ENCODE results near the gene RBMS2.
"Not testable (repeated sequence)": the region's sequence is repeated elsewhere in the genome, so short reads cannot be mapped to it uniquely, and the experiment has no call there.

The RBMS2 gene

GRCh38 chr12:56521590-56522371 is at the start of gene RBMS2:
Gene RBMS2, plus strand, starts transcription at chr12:56521820. Its CDS starts 204 bp downstream, at chr12:56522024.
- peak; percentile 6 for DNase-seq (ENCODE audit: low read depth)

- no peak for DNase-seq (ENCODE audit: low read depth)
These were observed 47.2 kb upstream of the RBMS2 start for GRCh38 chr12:56474389-56474788.

- DNase-seq (ENCODE audit: low read depth) = no peak
These were observed 45.5 kb upstream of the RBMS2 start for GRCh38 chr12:56476143-56476542.

- DNase-seq (ENCODE audit: low read depth) = no peak
These were observed 44.6 kb upstream of the RBMS2 start for GRCh38 chr12:56476972-56477432.

- DNase-seq (ENCODE audit: low read depth) = no peak
These were observed 43.9 kb upstream of the RBMS2 start for GRCh38 chr12:56477521-56478225.

- no peak for DNase-seq (ENCODE audit: low read depth)
These were observed 42.0 kb upstream of the RBMS2 start for GRCh38 chr12:56479625-56480024.

- DNase-seq (ENCODE audit: low read depth) = no peak
These were observed 37.1 kb upstream of the RBMS2 start for GRCh38 chr12:56484566-56484965.

GRCh38 chr12:56486694-56487093 is 34.9 kb upstream of the RBMS2 start:
- no peak for DNase-seq (ENCODE audit: low read depth)

GRCh38 chr12:56487448-56488040 is 34.1 kb upstream of the RBMS2 start:
- DNase-seq (ENCODE audit: low read depth) = no peak

GRCh38 chr12:56488041-56488955 is 33.3 kb upstream of the RBMS2 start, which contains the start of gene GLS2:
Gene GLS2, minus strand, starts transcription at chr12:56488161. Its CDS starts 43 bp downstream, at chr12:56488118.
- peak; percentile 48 for DNase-seq (ENCODE audit: low read depth)

GRCh38 chr12:56490360-56490759 is 31.3 kb upstream of the RBMS2 start:
- DNase-seq (ENCODE audit: low read depth) = no peak

- not testable (repeated sequence) for DNase-seq (ENCODE audit: low read depth)
These were observed 28.1 kb upstream of the RBMS2 start for GRCh38 chr12:56493409-56494105.

GRCh38 chr12:56494106-56494415 is 27.6 kb upstream of the RBMS2 start:
- DNase-seq (ENCODE audit: low read depth) = not testable (repeated sequence)

GRCh38 chr12:56494481-56494880 is 27.1 kb upstream of the RBMS2 start:
- not testable (repeated sequence) for DNase-seq (ENCODE audit: low read depth)

GRCh38 chr12:56496704-56497103 is 24.9 kb upstream of the RBMS2 start:
- peak; percentile 43 for DNase-seq (ENCODE audit: low read depth)

GRCh38 chr12:56498126-56498902 is 23.3 kb upstream of the RBMS2 start:
- not testable (repeated sequence) for DNase-seq (ENCODE audit: low read depth)

GRCh38 chr12:56499452-56499851 is 22.2 kb upstream of the RBMS2 start:
- DNase-seq (ENCODE audit: low read depth) = not testable (repeated sequence)

GRCh38 chr12:56499879-56500278 is 21.7 kb upstream of the RBMS2 start:
- DNase-seq (ENCODE audit: low read depth) = not testable (repeated sequence)

- no peak for DNase-seq (ENCODE audit: low read depth)
These were observed 10.8 kb upstream of the RBMS2 start for GRCh38 chr12:56510786-56511185.

GRCh38 chr12:56514014-56514318 is 7.7 kb upstream of the RBMS2 start:
- DNase-seq (ENCODE audit: low read depth) = not testable (repeated sequence)

GRCh38 chr12:56517854-56518253 is 3.8 kb upstream of the RBMS2 start:
- no peak for DNase-seq (ENCODE audit: low read depth)

All from stimulated activated CD8-positive, alpha-beta memory T cell treated with anti-CD3 and anti-CD28 coated beads, Interleukin-12 subunit alpha, Interleukin-12 subunit beta, amount 100 ng/mL, for 1 hour (primary cell).